Adrenal gland (tissue), 5 donors: ENCODE measurements around the gene APAF1.

Source experiments
- POLR2A ChIP-seq, 2 donors: fragments of 450-650 bp; IDR thresholded peaks; one replicate each; pipeline ENCODE4 v1.6.1; 2017; ENCODE audit warnings: antibody characterized with exemption in 2 of 2, mild to moderate bottlenecking in 2 of 2, moderate library complexity in 1 of 2
- TF ChIP-seq, protein P1 (sequence below), 6 experiments: fragments of 450-650 bp in 4 of 6; fragments of 200-600 bp in 2 of 6; sonication (generic) in 1 of 6; IDR thresholded peaks; 1 replicate in 5 of 6; 2 replicates in 1 of 6; pipeline versions ENCODE4 v1.5.1 to v1.8.0; 2016 to 2021; ENCODE audit warnings: antibody characterized with exemption in 6 of 6, mild to moderate bottlenecking in 2 of 6, moderate library complexity in 1 of 6
- donor health status: DM: no; HTN: no; CAD: no.

DNA sequence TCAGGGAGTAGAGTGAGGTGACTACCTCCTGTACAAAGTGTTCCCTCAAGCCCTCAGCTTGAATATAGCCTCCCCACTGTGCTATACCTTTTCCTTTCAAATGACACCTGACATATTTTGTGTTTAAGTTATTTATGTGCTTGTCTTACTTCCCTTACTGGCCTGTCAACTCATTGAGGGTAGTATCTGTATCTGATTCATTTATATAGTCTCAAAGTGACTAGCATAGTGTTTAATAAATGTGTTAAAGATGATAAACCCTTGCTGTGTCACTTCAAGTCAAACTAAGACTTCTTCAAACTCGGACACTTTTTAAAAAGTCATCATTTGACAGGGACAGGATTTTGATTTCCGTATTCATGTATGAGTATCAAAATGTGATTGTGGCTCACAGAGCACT is 52.1 kb downstream of the APAF1 start:
- TF ChIP-seq, protein P1, sequence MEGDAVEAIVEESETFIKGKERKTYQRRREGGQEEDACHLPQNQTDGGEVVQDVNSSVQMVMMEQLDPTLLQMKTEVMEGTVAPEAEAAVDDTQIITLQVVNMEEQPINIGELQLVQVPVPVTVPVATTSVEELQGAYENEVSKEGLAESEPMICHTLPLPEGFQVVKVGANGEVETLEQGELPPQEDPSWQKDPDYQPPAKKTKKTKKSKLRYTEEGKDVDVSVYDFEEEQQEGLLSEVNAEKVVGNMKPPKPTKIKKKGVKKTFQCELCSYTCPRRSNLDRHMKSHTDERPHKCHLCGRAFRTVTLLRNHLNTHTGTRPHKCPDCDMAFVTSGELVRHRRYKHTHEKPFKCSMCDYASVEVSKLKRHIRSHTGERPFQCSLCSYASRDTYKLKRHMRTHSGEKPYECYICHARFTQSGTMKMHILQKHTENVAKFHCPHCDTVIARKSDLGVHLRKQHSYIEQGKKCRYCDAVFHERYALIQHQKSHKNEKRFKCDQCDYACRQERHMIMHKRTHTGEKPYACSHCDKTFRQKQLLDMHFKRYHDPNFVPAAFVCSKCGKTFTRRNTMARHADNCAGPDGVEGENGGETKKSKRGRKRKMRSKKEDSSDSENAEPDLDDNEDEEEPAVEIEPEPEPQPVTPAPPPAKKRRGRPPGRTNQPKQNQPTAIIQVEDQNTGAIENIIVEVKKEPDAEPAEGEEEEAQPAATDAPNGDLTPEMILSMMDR (IDR thresholded peaks at IDR 0.05) = no peak
- TF ChIP-seq POLR2A (IDR thresholded peaks at IDR 0.05) = no peak
